Right forelimb (tissue), 1 donor: ENCODE measurements around the gene ANKEF1.
"Not testable (repeated sequence)": the region's sequence is repeated elsewhere in the genome, so short reads cannot be mapped to it uniquely, and the experiment has no call there.

ENCODE experiments used
- DNase-seq: peaks from one replicate; pipeline ENCODE4 v3.0.0-alpha.2; 2018

The ANKEF1 gene

DNA sequence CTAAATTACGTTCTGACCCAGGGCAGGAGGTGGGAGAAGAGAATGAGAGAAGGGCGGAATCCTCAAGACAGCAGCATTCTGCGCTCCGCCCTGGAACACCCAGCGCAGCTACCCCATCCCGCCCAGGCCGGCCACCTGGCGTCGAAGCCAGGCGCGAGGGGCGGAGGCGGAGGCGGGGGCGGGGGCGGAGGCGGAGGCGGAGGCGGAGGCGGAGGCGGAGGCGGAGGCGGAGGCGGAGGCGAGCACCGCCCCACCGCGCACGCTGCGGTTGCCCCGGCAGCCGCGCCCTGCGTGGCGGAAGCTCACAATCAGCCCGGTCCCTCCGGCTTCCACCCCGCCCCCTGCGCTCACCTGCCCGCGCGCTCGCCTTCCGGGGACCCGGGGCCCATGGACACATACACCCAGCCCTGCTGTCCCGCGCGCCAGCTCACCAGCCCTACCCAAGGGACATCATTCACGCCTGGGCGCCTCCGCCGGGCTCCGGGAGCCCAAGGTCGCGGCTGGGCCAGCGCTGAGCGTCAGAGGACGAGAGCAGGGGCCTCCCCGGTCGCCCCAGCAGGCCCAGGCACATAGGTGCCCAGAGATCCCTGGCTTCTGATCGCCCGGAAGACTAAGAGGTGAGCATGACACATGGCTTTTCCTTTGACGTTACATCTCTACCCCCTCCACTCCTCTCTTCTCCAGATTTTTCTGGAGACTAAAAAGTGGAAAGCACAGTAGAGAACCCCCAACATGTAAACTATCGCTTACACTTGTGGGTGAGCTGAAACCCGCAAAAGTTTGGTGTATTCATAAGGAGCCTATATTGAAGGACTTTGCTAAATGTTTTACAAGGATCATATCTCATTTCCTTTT lies at the start of gene ANKEF1:
TSS of gene ANKEF1 (plus strand) at position 271 of the 855 bp plus-strand sequence. CDS start 3,315 bp downstream, outside the sequence.
- DNase-seq, result peak; percentile 74

DNA sequence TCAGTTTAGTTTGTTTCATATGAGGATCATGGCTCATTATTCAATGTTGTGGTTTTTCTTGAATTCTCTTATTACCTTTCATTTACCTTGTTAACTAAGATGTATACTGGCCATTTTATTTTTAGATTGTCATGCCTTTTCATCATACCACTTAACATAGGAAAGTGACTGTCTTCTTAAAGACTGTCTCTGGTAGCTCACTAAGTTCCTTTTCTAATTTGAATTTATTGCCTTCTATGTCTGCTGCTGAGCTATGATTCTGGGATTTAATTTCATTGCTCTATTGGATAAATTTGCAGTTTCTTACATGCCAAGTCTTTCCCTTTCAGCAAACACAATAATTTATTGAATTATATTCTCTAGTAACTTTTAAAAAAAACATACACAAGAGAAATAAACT lies 49.5 kb upstream of the ANKEF1 start:
- DNase-seq, result no peak

DNA sequence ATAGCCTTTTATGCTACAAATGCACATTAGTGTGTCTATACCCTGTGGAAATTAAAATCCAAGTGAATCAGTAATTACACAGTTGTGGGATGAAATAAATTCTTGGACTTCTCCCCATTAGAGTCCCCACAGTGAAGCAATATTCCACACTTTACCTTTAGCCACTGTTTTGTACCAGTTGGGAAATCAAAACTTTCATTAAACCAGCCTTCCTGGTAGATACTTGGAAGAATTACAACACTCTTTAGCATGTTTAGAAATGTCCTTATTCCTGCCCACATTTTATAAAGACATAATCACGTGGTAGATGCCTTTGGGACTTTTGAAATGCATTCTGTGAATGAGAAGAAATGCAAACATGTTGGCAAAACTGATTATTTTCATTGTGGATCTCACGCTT lies 49.0 kb upstream of the ANKEF1 start:
- no peak for DNase-seq

DNA sequence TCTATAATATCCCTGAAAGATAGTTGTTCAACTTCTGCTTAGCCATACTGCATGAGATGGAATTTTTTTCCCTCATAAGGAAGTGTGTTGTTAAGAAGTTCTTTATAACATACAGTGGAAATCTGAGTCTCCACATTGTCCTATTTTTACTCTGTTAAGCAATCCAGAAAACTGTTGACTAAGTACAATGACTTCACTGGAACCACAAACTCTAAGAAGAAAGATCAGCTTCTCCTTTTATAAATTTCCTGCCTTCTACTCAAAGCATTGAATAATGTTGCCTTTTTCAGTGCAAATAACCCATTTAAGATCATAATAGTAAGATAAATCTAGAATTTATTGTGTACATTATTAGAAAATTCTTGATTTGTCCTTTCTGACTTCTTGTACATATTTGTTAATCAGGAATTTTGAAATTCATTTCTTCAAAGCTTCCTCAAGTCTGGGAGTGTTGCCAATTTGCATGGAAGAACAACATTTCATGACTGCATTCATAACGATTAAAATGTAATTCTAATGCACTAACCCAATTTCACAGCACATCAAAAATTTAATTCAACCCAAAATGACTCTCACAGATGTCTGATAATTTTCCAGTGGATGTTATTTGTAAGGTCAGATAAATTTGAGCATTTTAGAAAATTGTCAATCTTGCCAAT lies 45.6 kb upstream of the ANKEF1 start:
- no peak for DNase-seq

DNA sequence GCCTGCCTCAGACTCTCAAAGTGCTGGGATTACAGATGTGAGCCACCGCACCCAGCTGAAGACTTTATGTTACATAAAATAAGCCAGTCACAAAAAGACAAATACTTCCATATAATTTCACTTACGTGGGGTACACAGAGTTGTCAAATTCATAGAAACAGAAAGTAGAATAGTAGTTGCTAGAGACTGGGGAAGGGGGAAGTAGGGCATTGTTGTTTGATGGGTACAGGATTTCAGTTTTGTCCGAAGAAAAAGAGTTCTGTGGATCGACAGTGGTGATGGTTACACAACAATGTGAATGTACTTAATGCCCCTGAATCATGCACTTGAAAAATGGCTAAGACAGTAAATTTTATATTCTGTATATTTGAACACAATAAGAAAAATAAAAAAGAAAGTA lies 41.6 kb upstream of the ANKEF1 start:
- no peak for DNase-seq

DNA sequence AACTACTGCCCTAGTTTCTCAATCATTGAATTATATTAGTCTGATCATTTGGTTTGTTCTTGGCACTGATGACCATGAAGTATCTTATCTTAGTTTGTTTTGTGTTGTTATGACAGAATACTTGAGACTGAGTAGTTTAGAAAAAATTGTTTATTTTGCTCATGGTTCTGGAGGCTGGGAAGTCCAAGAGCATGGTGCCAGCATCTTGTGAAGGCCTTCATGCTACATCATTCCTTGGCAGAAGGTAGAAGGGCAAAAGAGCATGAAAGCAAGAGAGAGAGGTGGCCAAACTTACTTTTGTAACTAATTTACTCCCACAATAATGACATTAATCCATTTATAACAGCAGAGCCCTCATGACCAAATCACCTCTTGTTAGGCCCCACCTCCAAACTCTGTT lies 40.1 kb upstream of the ANKEF1 start:
- no peak for DNase-seq

DNA sequence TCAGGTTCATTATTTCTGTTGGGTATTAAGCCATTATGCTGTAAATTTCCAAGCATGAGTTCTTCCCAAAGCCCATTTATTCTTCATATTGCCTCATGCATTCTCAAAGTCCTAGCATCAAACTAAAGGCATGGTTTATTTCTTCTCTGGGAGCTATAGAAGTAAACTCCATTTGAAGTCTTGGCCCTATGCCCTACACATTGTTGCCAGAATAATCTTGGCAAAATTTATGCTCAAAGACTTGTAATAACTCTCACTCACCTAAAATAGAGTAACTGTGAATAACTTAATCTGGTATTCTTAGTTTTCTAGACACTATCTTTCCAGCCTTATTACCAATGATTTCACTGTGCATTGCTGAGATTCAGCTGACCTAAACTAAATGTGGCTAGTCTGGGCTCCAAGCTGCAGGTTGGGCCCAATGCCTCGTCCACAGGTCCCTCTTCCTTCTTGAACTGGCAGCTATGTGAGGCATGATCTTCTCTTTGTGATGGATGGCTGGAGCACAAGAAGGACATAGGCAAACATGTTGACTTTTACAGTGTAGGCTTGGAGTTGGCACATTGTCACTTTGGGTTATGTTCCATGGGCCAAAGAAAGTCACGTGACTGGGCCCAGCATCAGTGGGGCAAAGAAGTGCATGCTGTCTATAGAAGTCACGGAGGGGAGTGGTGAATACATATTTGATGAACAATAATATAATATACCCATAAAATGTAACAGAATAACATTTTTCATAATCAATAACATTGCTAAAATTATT lies 39.1 kb upstream of the ANKEF1 start:
- DNase-seq, result no peak

DNA sequence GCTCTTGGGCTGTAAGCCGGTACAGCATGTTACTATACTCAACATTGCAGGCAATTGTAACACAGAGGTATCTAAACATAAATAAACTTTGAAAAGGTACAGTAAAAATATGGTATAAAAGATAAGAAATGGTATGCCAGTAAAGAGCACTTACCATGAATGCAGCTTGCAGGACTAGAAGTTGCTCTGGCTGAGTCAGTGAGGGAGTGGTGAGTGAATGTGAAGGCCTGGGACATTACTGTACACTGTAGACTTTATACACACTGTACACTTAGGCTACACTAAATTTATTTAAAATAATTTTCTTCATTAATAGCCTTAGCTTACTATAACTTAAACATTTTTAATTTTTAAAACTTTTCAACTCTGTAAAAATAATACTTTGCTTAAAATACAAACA lies 37.8 kb upstream of the ANKEF1 start:
- no peak for DNase-seq

DNA sequence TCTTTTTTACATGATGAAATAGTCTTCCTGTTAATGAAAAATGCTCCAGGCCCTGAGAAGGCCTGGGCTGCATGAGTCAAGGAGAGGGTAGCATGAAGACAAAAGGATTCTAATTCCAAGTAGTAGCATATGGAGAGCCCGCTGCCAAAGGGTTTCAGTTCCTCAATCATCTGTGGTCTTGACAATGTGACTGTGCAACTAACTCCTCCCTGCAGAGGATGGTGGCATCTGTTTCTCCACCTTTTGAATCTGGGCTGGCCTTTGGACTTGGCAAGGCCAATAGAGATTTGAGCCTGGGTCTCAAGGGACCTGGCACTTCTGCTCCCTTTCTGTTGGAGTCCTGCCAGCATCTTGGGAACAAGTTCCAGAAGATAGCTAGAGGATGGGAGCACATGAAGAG lies 35.1 kb upstream of the ANKEF1 start:
- no peak for DNase-seq

DNA sequence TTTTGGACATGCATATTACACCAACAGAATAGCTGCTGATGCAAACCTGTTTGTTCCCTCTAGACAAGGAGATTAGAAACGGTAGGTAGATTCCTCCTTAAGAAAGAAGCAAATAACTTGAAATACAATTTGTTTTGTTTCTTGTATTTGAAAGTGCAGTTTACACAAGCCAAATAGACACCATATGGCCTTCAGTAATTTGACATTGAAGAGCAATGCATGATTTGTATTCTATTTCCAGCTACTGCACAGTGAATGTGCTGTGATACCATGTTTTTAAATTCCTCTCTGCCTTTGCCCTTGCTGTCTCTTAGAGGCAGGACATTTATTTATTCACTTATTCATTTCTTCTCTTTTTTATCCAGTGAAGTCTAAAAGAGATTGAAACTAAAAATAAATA lies 31.9 kb upstream of the ANKEF1 start:
- DNase-seq, result no peak

DNA sequence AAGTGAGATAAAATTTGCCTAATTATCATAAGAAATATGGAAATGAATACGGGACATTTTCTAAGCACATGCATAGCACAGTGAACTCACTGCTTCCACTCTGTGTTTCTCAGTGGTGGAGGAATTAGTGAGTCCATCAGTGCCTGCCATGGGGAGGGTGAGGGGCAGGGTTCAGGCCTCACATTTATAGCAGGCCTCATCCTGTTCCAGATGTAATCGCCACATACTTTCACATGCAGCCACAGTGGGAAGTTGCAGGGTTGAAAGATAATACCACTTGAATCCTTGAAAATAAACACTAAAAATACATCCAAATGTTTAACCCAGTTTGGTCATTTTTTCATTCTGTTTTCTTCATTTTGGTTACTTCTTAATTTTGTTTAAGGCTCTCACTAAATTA lies 29.9 kb upstream of the ANKEF1 start:
- no peak for DNase-seq

DNA sequence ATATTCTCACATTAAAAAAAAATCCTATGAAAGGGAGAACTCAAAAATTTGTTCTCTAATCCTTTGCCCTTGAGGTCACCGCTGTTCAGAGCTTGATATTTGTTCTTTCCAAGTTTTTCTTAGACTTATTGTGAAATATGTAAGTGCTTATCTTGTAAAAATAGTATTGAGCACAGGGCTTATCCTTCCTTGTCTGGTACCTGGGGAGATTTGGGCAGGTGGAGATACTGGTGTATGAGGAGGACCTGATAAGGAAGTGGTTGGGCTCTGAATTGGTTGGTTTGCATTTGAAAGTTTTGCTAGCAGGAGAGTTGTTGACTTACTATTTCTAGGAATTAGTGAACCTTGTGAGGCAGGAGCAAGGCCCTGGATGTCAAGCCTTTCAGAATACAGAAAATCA lies 28.9 kb upstream of the ANKEF1 start:
- no peak for DNase-seq

DNA sequence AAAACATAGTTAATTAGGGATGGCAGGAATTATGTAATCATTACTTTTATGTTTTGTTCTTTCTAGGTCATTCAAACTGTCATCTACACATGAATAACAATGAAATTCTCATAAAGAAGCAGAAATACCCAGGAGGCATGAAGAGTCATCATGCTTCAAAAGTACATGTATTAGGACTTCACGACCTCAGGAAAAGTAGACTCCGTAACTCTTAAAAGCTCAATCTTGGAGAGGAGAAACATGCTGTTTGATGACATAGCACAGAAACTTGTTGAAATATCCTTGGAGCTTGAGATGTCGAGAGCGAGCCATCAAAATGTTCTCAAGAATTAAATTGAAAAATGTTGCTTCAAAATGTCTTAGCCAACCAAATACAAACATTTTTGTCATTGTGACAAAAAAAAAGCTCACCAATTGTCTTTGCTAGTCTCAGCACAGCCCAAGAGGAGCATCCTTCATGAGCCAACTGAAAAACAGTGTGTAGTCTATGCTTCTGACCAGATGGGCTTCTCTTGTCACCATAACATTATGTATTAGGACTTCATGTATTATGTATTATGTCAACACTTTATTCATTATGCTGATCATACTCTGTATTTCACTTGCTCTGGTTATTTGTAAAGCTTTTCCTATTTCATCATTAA lies 28.2 kb upstream of the ANKEF1 start:
- DNase-seq, result no peak

DNA sequence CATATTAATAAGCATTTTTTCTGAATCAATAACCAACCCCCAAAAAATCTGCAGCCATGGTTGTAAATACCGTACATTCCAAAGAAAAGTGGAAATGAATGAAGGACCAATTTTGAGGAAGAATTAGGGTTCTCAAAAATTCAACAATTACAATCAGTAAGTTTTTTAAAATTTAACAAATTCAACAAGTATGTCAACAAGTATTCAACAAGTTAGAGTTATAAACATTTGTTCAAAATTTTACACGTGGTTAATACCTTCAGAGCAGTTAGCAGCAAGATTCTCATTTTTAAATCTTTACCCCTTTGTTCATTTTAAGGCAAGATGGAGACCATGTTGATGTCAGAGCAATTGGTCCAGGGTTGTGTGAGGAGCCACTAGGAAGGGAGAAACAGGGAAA lies 27.6 kb upstream of the ANKEF1 start:
- no peak for DNase-seq

DNA sequence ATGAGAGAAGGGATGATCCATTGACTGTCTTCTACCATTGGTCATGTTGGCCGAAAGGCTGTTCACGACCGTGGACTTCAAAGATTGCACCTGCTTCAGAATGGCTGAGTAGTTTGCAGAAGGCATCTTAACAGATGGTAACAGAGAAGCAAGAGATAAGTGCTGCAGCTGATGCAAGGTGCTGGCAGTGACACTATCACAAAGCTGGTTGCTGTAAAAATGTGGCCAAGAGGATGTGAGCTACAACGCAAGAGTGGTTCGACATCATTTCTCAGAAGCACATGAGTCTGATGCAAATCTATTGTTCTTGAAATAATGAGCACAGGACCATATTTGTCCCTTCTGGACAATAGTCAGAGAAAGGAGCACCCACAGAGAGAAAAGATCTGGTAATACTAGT lies 27.0 kb upstream of the ANKEF1 start:
- DNase-seq, result no peak

DNA sequence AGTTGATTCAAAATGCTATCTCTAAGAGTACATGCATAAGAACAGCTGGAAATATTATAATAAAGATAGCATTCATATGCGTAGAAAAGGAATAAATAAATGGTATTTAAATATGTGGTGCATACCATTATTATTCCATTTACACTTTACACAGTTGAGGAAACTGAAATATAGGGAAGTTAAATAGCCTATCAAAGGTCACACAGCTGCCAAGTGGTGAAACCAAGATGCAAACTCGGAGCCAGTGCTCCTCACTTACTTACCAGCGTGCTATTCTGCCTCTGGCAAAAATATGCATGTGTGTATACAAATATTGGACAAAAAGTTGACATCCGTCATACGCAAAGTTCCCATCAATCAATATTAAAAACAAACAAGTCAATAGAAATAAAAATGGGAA lies 22.3 kb upstream of the ANKEF1 start:
- no peak for DNase-seq

DNA sequence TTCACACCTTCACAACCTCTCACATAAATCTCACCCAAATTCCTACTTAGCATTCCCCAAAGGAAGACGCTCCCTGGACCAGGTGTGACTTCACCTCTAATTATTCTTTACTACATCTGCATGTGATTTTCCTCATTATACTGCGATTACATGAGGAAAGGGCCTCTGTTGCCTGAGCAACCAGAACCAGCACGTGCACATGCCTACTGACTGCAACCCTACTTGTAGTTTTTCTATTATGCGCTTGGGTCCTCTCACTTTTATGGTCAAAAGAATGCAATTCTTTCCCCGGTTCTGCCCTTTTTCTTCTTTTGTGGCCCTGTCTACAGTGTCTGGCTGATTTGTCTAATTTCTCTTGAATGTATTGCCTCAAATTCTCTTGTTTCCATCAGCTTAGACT lies 20.4 kb upstream of the ANKEF1 start:
- DNase-seq, result no peak

DNA sequence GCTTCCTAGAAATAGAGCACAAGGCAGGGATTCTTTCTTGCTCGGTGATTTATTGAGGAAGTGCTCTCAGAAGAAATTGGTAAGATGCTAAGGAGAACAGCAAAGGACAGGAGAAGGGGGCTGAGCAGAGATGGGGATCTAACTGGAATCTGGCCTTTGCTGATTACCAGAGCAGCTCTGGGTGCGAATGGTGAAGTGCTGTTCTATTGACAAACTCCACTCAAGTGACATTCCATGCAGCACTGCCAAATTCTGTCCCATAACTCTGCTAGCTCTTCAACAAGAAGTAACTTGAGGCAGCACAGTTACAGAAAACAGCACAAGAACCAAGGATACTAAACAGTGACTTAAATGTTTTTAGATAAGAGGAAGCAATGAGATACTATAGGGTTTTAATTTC lies 13.8 kb upstream of the ANKEF1 start:
- DNase-seq, result no peak

DNA sequence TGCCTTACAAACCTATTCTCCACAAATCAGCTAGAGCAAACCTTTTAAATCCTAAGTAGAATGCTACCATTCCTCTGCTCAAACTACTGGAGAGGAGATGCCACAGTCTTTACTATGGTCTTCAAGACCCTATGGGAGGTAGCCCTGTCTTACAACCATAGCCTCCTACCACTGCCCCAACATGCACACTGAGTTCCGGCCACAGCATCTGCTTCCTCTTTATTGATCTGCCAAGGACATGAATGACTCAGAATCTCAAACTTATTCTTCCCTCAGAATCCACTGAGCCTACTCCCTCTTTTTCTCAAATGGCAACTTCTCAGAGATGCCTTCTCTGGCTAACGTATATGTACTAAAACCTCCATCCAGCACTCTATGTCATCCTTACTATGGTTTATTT lies 12.2 kb upstream of the ANKEF1 start:
- no peak for DNase-seq

DNA sequence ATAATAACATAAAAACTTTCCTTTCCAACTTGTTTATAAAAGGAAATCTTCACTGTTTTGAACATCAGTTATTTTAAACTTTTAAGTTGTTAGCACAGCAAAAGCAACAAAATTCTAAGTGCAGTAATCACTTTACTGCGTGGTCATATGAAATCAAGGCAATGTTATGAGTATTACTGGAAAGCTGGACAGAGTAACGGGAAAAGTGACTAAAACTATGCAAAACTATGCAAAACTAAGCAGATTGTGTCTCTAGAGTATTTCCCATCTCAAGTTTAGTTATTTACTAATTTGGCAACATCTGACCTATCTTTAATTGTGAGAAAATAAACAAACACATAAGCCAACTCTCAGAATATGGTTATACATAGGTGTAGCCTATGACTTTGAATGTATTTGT lies 10.9 kb upstream of the ANKEF1 start:
- no peak for DNase-seq

DNA sequence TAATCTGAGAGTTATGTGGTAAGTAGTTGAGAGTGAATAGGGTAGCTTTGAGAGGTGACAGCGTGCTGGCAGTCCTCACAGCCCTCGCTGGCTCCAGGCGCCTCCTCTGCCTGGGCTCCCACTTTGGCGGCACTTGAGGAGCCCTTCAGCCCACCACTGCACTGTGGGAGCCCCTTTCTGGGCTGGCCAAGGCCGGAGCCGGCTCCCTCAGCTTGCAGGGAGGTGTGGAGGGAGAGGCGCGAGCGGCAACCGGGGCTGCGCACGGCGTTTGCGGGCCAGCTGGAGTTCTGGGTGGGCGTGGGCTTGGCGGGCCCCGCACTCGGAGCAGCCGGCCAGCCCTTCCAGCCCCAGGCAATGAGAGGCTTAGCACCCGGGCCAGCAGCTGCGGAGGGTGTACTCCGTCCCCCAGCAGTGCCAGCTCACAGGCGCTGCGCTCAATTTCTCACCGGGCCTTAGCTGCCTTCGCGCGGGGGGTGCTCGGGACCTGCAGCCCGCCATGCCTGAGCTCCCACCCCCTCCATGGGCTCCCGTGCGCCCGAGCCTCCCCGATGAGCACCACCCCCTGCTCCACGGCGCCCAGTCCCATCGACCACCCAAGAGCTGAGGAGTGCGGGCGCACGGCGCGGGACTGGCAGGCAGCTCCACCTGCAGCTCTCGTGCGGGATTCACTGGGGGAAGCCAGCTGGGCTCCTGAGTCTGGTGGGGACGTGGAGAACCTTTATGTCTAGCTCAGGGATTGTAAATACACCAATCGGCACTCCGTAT lies 3.2 kb upstream of the ANKEF1 start:
- DNase-seq, result not testable (repeated sequence)

DNA sequence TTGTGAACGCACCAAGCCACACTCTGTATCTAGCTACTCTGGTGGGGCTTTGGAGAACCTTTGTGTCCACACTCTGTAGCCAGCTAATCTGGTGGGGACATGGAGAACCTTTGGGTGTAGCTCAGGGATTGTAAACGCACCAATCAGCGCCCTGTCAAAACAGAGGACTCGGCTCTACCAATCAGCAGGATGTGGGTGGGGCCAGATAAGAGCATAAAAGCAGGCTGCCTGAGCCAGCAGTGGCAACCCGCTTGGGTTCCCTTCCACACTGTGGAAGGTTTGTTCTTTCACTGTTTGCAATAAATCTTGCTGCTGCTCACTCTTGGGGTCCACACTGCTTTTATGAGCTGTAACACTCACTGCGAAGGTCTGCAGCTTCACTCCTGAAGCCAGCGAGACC lies 2.5 kb upstream of the ANKEF1 start:
- DNase-seq, result not testable (repeated sequence)
